DND-41 (cell line): ENCODE results near the gene CACNA1S.

Source experiments
- ATAC-seq: fragments of 200-7000 bp; cut with Tn5 transposase; 3 replicates; pipeline ENCODE4 v1.9.1; 2021; ENCODE audit warnings: low read depth; ENCODE audit not compliant: insufficient read depth
- DNase-seq: peaks from one replicate; pipeline ENCODE4 v3.0.0-alpha.2; 2020
- H2AFZ ChIP-seq: 2 replicates; pipeline ENCODE4 v1.6.0; 2012; ENCODE audit warnings: low read depth, low read length
- H3K27ac ChIP-seq: 2 replicates; pipeline ENCODE4 v1.5.1; 2012; ENCODE audit warnings: low read length, inconsistent platforms
- H3K27me3 ChIP-seq: fragments of 200-600 bp; sonication (generic); 2 replicates; pipeline ENCODE4 v1.6.0; 2012; ENCODE audit warnings: low read length, mild to moderate bottlenecking, inconsistent platforms; ENCODE audit not compliant: insufficient read depth, poor library complexity
- H3K36me3 ChIP-seq: 2 replicates; pipeline ENCODE4 v1.5.1; 2012; ENCODE audit warnings: low read length, inconsistent platforms; ENCODE audit not compliant: insufficient read depth
- H3K4me1 ChIP-seq: 2 replicates; pipeline ENCODE4 v1.5.1; 2012; ENCODE audit warnings: mild to moderate bottlenecking, low read length; ENCODE audit not compliant: insufficient read depth
- H3K4me2 ChIP-seq: 2 replicates; pipeline ENCODE4 v1.6.0; 2012; ENCODE audit warnings: mild to moderate bottlenecking, moderate library complexity, low read length, inconsistent platforms; ENCODE audit not compliant: insufficient read depth
- H3K4me3 ChIP-seq, 2 experiments: fragments of 200-600 bp in 1 of 2; shearing (Covaris generic) in 1 of 2; 2 replicates each; pipeline ENCODE4 v1.5.1; 2012 to 2016; ENCODE audit warnings: inconsistent platforms in 2 of 2, low read length in 2 of 2, mild to moderate bottlenecking in 2 of 2, low read depth in 1 of 2, moderate library complexity in 1 of 2
- H3K79me2 ChIP-seq: 2 replicates; pipeline ENCODE4 v1.6.0; 2012; ENCODE audit warnings: low read length, inconsistent platforms; ENCODE audit not compliant: insufficient read depth
- H3K9ac ChIP-seq: 2 replicates; pipeline ENCODE4 v1.6.0; 2012; ENCODE audit warnings: low read depth, mild to moderate bottlenecking, inconsistent platforms, low read length, moderate library complexity
- H3K9me3 ChIP-seq: 2 replicates; pipeline ENCODE4 v1.5.1; 2012; ENCODE audit warnings: low read length, moderate library complexity, mild to moderate bottlenecking, inconsistent platforms; ENCODE audit not compliant: insufficient read depth, severe bottlenecking
- H4K20me1 ChIP-seq: 2 replicates; pipeline ENCODE4 v1.6.0; 2012; ENCODE audit warnings: low read length; ENCODE audit not compliant: insufficient read depth
- CTCF ChIP-seq: IDR thresholded peaks from 2 replicates; pipeline ENCODE4 v1.5.1; 2012; ENCODE audit warnings: borderline replicate concordance, low read length, moderate library complexity, mild to moderate bottlenecking; ENCODE audit not compliant: poor library complexity, severe bottlenecking; ENCODE audit errors: extremely low read depth
- EZH2 ChIP-seq: IDR thresholded peaks from 3 replicates; pipeline ENCODE4 v1.6.1; 2012; ENCODE audit warnings: borderline replicate concordance, low read depth, mild to moderate bottlenecking, moderate library complexity, low read length, inconsistent platforms; ENCODE audit not compliant: severe bottlenecking

CACNA1S gene

DNA sequence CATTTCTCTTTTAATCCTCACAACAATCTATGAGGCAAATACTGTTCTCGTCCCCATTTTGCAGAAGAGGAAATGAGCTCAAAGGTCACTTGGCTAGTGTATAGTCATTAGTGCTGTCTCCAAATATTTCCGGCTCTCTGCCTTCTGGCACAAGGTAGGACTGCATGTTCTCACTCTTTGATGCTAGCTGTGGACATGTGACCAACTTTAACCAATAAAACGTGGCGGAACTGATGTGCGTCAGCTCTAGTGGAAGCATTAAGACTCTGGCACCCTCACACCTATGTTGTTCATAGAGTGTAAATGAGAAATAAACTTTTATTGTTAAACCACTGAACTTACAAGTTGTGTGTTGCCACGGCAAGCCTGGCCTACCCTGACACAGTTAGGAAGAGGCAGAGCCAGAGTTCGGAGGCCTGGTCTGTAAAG lies 83.8 kb downstream of the CACNA1S start:
- Histone ChIP-seq H4K20me1 (0 out of 2 replicates have a peak, but pooled peaks cover 4% of the 10 kb centered on the region), H3K27ac (no peak overlapping the region), H3K4me3 (no peak overlapping the region), H3K9ac (no peak overlapping the region), H2AFZ (no peak overlapping the region), H3K4me2 (no peak overlapping the region), H3K4me1 (peaks cover 9% of the 10 kb centered on the region), H3K79me2 (no peaks in the 10 kb centered on the region), H3K9me3 (no peaks in the 10 kb centered on the region), H3K27me3 (no peaks in the 10 kb centered on the region), H3K36me3 (no peaks in the 10 kb centered on the region)
- no peak for TF ChIP-seq EZH2
- no peak for TF ChIP-seq CTCF
- DNase-seq (no peak), ATAC-seq (no peak)

GRCh38 chr1:201026836-201027235 lies 85.4 kb downstream of the CACNA1S start:
- no peaks in the 10 kb centered on the region for H3K27me3 ChIP-seq
- no peak for DNase-seq
- H3K4me1 ChIP-seq = peaks cover 19% of the 10 kb centered on the region
- 0 out of 2 replicates have a peak, but pooled peaks cover 4% of the 10 kb centered on the region for H4K20me1 ChIP-seq
- H3K9me3 ChIP-seq = no peaks in the 10 kb centered on the region
- H3K4me2 ChIP-seq = no peak overlapping the region
- no peak for ATAC-seq
- no peak overlapping the region for H3K4me3 ChIP-seq
- H3K79me2 ChIP-seq = peaks cover 15% of the 10 kb centered on the region
- TF ChIP-seq EZH2 = no peak
- H3K27ac ChIP-seq = no peak overlapping the region
- H3K36me3 ChIP-seq = no peaks in the 10 kb centered on the region
- no peak overlapping the region for H2AFZ ChIP-seq
- H3K9ac ChIP-seq = no peak overlapping the region

DNA sequence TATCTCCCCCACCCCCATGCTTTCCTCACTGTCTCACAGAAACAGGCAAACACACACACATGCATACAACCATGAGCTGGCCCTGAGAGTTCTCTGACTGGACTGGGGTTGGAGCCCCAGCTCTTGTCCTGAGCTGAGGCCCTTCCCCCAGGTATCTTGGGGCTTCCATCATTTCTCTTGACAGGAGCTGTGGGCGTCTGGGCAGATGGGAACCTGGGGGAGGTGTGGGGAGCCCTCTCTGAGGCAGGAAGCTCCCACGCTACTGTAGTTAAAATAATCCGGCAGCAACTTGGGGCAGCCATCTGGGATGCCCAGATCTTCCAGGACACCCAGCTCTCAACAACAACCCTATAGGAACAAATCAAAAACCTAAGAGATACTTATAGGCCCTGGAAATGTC lies 86.0 kb downstream of the CACNA1S start:
- no peaks in the 10 kb centered on the region for H3K36me3 ChIP-seq
- H3K27ac ChIP-seq = no peak overlapping the region
- no peaks in the 10 kb centered on the region for H3K9me3 ChIP-seq
- ATAC-seq (no peak), DNase-seq (no peak)
- 0 out of 2 replicates have a peak, but pooled peaks cover 4% of the 10 kb centered on the region for H4K20me1 ChIP-seq
- H2AFZ ChIP-seq = no peak overlapping the region
- TF ChIP-seq CTCF = no peak
- TF ChIP-seq EZH2 = no peak
- H3K4me3 ChIP-seq = no peak overlapping the region
- peaks cover 21% of the 10 kb centered on the region for H3K79me2 ChIP-seq
- peaks cover 25% of the 10 kb centered on the region for H3K4me1 ChIP-seq
- no peak overlapping the region for H3K4me2 ChIP-seq
- H3K9ac ChIP-seq = no peak overlapping the region
- no peaks in the 10 kb centered on the region for H3K27me3 ChIP-seq

- Histone ChIP-seq H3K4me3 (no peak overlapping the region), H3K4me2 (no peak overlapping the region), H3K79me2 (peaks cover 27% of the 10 kb centered on the region), H3K9me3 (no peaks in the 10 kb centered on the region), H3K27ac (no peak overlapping the region), H3K27me3 (no peaks in the 10 kb centered on the region), H3K9ac (no peak overlapping the region), H3K4me1 (peaks cover 32% of the 10 kb centered on the region), H2AFZ (no peak overlapping the region), H3K36me3 (no peaks in the 10 kb centered on the region), H4K20me1 (0 out of 2 replicates have a peak, but pooled peaks cover 4% of the 10 kb centered on the region)
- no peak for TF ChIP-seq EZH2
- TF ChIP-seq CTCF = peak; percentile 42
- DNase-seq (no peak), ATAC-seq (no peak)
These were observed 86.6 kb downstream of the CACNA1S start for GRCh38 chr1:201025571-201026002.
